Measurements from ENCODE around the gene FURIN. TPM values are rescaled to one million over a fixed set of nuclear protein-coding genes. Genes with fewer than 3 reads are reported as not detected.
"Not testable (repeated sequence)": the region's sequence is repeated elsewhere in the genome, so short reads cannot be mapped to it uniquely, and the experiment has no call there.

The FURIN gene
- total RNA-seq, 1 donor from 2014 or later, result 97.7 TPM

DNA sequence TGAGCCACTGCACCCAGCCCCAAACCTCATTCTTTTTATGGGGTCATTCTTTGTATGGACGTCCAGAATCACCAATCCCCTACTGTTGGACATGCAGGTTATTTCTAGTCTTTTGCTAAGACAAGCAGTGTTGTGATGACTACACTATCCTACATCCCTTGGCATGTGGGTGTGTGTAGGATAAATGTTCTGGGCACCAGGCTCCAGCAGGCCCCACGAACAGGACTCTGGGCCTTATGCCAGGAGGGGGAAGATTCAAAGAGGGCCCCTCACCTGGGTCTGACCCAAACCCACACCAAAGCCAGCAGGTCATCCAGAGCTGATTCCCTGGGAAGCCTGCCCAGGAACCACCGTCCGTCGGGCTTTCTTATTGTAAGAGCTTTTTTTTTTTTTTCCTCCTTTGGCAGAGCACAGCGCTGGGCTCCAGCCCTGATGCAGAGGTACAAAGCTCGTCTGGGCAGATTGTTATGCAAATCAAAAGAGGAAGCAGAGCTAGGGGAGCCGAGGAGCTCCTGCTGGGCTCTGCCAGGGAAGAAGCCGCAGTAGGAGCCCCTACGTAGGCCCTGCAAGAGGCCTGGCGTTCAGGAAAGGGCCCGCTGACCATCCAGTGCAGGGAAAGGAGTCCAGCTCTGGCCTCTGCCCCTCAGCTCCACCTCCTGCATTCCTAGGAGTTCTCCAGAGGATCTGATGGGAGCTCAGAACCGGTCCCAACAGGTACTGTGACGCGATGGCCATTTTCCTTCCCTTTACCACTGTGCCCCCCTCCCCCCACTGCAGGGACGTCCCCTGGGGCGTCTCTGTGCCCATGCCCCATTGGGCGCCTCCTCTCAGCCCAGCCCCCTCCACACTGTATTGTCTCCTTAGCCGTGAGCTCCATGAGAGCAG is 29.0 kb upstream of the FURIN start:
- H3K4me3 Mint-ChIP-seq, result peak overlapping the region; percentile 36

GRCh38 chr15:90840157-90840855 is 28.1 kb upstream of the FURIN start:
- Mint-ChIP-seq H3K9me3 (no peaks in the 10 kb centered on the region), H3K4me1 (peaks cover 23% of the 10 kb centered on the region), H3K4me3 (no peak overlapping the region), H3K36me3 (no peaks in the 10 kb centered on the region), H3K27me3 (ENCODE audit: low read depth) (no peaks in the 10 kb centered on the region), H3K27ac (peak overlapping the region; percentile 87)
- no peak for DNase-seq (ENCODE audit: low spot score in 2 of 2, unreplicated experiment in 2 of 2)
- TF ChIP-seq CTCF (IDR thresholded peaks at IDR 0.05; ENCODE audit: unreplicated experiment), result no peak

More for the DNA sequence above, 29.0 kb upstream of the FURIN start:
- peaks cover 23% of the 10 kb centered on the region for H3K4me1 Mint-ChIP-seq
- no peaks in the 10 kb centered on the region for H3K27me3 Mint-ChIP-seq (ENCODE audit: low read depth)
- no peak for DNase-seq (ENCODE audit: low spot score in 2 of 2, unreplicated experiment in 2 of 2)
- H3K36me3 Mint-ChIP-seq, result no peaks in the 10 kb centered on the region
- H3K27ac Mint-ChIP-seq, result peak overlapping the region; percentile 87
- no peaks in the 10 kb centered on the region for H3K9me3 Mint-ChIP-seq
- TF ChIP-seq CTCF (IDR thresholded peaks at IDR 0.05; ENCODE audit: unreplicated experiment), result no peak

GRCh38 chr15:90840954-90841353 is 27.4 kb upstream of the FURIN start:
- Mint-ChIP-seq H3K9me3 (no peaks in the 10 kb centered on the region), H3K4me3 (no peak overlapping the region), H3K36me3 (no peaks in the 10 kb centered on the region), H3K27me3 (ENCODE audit: low read depth) (no peaks in the 10 kb centered on the region), H3K27ac (no peak overlapping the region), H3K4me1 (peaks cover 23% of the 10 kb centered on the region)
- no peak for TF ChIP-seq CTCF (IDR thresholded peaks at IDR 0.05; ENCODE audit: unreplicated experiment)
- no peak for DNase-seq (ENCODE audit: low spot score in 2 of 2, unreplicated experiment in 2 of 2)

GRCh38 chr15:90844696-90845095 is 23.7 kb upstream of the FURIN start:
- Mint-ChIP-seq H3K27ac (no peak overlapping the region), H3K9me3 (no peaks in the 10 kb centered on the region), H3K4me3 (no peak overlapping the region), H3K4me1 (peaks cover 11% of the 10 kb centered on the region), H3K36me3 (no peaks in the 10 kb centered on the region), H3K27me3 (ENCODE audit: low read depth) (no peaks in the 10 kb centered on the region)
- DNase-seq (ENCODE audit: low spot score in 2 of 2, unreplicated experiment in 2 of 2), result no peak
- TF ChIP-seq CTCF (IDR thresholded peaks at IDR 0.05; ENCODE audit: unreplicated experiment), result no peak

GRCh38 chr15:90845201-90845949 is 23.0 kb upstream of the FURIN start:
- Mint-ChIP-seq H3K27me3 (ENCODE audit: low read depth) (no peaks in the 10 kb centered on the region), H3K27ac (no peak overlapping the region), H3K9me3 (no peaks in the 10 kb centered on the region), H3K36me3 (no peaks in the 10 kb centered on the region), H3K4me1 (peaks cover 5% of the 10 kb centered on the region), H3K4me3 (no peak overlapping the region)
- no peak for TF ChIP-seq CTCF (IDR thresholded peaks at IDR 0.05; ENCODE audit: unreplicated experiment)
- no peak for DNase-seq (ENCODE audit: low spot score in 2 of 2, unreplicated experiment in 2 of 2)

DNA sequence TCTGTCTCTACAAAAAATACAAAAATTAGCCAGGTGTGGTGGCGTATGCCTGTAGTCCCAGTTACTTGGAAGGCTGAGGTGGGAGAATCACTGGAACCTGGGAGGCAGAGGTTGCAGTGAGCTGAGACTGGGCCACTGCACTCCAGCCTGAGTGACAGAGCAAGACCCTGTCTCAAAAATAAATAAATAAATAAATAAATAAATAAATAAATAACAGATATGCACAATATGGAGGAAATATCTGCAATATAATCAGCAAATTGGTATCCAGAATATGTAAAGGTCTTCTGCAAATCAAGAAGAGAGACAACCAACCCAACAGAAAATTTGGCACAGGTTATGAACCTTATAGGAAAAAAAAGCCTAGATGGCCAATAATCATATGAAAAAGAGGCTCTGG is 19.0 kb upstream of the FURIN start:
- not testable (repeated sequence) for H3K4me1 Mint-ChIP-seq; DNase-seq (ENCODE audit: low spot score in 2 of 2, unreplicated experiment in 2 of 2); H3K9me3 Mint-ChIP-seq; H3K36me3 Mint-ChIP-seq; H3K27me3 Mint-ChIP-seq (ENCODE audit: low read depth); H3K4me3 Mint-ChIP-seq; H3K27ac Mint-ChIP-seq

All from mesothelial cell of epicardium (in vitro differentiated cells).